SK-N-SH treated with all-trans-retinoic acid at 6 μM for 48 hours (cell line): ENCODE results near the gene ANKRD29.

ENCODE experiments used
- PPARA ChIP-seq: fragments of 250-450 bp; sonication (Bioruptor Pico); IDR thresholded peaks from 2 replicates; pipeline ENCODE4 v1.5.0; 2020; ENCODE audit warnings: mild to moderate bottlenecking, borderline replicate concordance
- TCF4 ChIP-seq: fragments of 250-450 bp; sonication (Bioruptor Pico); IDR thresholded peaks from 2 replicates; pipeline ENCODE4 v1.8.0; 2021; ENCODE audit warnings: mild to moderate bottlenecking, moderate library complexity, borderline replicate concordance
- TF ChIP-seq, protein P1 (sequence below): fragments of 250-450 bp; sonication (Bioruptor Pico); IDR thresholded peaks from 2 replicates; pipeline ENCODE4 v1.8.0; 2020; ENCODE audit warnings: mild to moderate bottlenecking, moderate library complexity, borderline replicate concordance
- TF ChIP-seq, protein P2 (sequence below): fragments of 250-450 bp; sonication (Bioruptor Pico); IDR thresholded peaks from 2 replicates; pipeline ENCODE4 v1.5.1; 2020; ENCODE audit warnings: low read depth, mild to moderate bottlenecking, moderate library complexity

DNA sequence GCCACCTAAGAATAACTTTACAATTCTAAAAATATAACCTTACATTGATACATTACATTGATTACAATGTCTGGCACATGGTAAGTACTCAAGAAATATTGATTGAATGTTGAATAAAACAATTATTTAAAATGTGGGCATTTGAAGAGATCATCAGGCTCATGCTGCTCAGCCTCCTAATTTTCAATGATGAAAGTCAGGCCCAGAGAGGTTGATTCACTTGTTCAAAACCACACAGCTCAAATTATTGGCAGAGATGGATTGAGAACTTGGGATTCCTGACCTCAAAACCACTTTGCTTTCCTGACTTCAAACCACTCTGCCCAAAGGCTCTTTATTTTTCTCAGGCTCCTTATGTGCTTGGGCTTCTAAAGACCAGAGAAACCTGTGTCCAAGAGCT is 34.7 kb downstream of the ANKRD29 start:
- TF ChIP-seq, protein P1, sequence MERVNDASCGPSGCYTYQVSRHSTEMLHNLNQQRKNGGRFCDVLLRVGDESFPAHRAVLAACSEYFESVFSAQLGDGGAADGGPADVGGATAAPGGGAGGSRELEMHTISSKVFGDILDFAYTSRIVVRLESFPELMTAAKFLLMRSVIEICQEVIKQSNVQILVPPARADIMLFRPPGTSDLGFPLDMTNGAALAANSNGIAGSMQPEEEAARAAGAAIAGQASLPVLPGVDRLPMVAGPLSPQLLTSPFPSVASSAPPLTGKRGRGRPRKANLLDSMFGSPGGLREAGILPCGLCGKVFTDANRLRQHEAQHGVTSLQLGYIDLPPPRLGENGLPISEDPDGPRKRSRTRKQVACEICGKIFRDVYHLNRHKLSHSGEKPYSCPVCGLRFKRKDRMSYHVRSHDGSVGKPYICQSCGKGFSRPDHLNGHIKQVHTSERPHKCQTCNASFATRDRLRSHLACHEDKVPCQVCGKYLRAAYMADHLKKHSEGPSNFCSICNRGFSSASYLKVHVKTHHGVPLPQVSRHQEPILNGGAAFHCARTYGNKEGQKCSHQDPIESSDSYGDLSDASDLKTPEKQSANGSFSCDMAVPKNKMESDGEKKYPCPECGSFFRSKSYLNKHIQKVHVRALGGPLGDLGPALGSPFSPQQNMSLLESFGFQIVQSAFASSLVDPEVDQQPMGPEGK (CRISPR knock-in tag): no peak
- TF ChIP-seq TCF4: no peak
- no peak for TF ChIP-seq PPARA (CRISPR knock-in tag)
- TF ChIP-seq, protein P2, sequence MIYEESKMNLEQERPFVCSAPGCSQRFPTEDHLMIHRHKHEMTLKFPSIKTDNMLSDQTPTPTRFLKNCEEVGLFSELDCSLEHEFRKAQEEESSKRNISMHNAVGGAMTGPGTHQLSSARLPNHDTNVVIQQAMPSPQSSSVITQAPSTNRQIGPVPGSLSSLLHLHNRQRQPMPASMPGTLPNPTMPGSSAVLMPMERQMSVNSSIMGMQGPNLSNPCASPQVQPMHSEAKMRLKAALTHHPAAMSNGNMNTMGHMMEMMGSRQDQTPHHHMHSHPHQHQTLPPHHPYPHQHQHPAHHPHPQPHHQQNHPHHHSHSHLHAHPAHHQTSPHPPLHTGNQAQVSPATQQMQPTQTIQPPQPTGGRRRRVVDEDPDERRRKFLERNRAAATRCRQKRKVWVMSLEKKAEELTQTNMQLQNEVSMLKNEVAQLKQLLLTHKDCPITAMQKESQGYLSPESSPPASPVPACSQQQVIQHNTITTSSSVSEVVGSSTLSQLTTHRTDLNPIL (CRISPR knock-in tag): no peak
